WTC11 (cell line): ENCODE data around the gene ARHGEF12. TPM values are rescaled to one million over a fixed set of nuclear protein-coding genes. Genes with fewer than 3 reads are reported as not detected.

Source experiments
- ATAC-seq: fragments of 200-7000 bp; cut with Tn5 transposase; 2 replicates; pipeline ENCODE4 v1.10.0; 2021; ENCODE audit warnings: mild to moderate bottlenecking, moderate library complexity
- CTCF ChIA-PET: fragments of 300-600 bp; sonication (Branson Sonifier 250); formaldehyde crosslinking; loops from one replicate; lab custom pipeline; 2021; ENCODE audit warnings: antibody characterized with exemption; lab: Charles Lee
- POLR2A ChIA-PET: fragments of 350-600 bp; sonication (Branson Sonifier 250); formaldehyde crosslinking; loops from one replicate; lab custom pipeline; 2021; ENCODE audit warnings: antibody characterized with exemption; lab: Charles Lee
- DNase-seq: peaks from one replicate; pipeline ENCODE4 v3.0.0; 2021; ENCODE audit warnings: low spot score
- H3K27ac Mint-ChIP-seq: 2 replicates; pipeline ENCODE4 v1.8.0; 2021; ENCODE audit warnings: mixed read lengths
- H3K27me3 Mint-ChIP-seq: 2 replicates; pipeline ENCODE4 v1.8.0; 2021; ENCODE audit warnings: low read depth, mild to moderate bottlenecking, moderate library complexity, mixed read lengths
- H3K36me3 Mint-ChIP-seq: 2 replicates; pipeline ENCODE4 v1.8.0; 2021; ENCODE audit warnings: mixed read lengths
- H3K4me1 Mint-ChIP-seq: 2 replicates; pipeline ENCODE4 v1.8.0; 2022; ENCODE audit warnings: mixed read lengths
- H3K4me3 Mint-ChIP-seq: 2 replicates; pipeline ENCODE4 v1.8.0; 2021; ENCODE audit warnings: mild to moderate bottlenecking, moderate library complexity, mixed read lengths
- H3K9me3 Mint-ChIP-seq: 2 replicates; pipeline ENCODE4 v1.8.0; 2021; ENCODE audit warnings: mixed read lengths
- CREB1 ChIP-seq: sonication (generic); formaldehyde crosslinking; IDR thresholded peaks from 2 replicates; pipeline ENCODE4 v1.8.0; 2023; ENCODE audit warnings: mild to moderate bottlenecking, missing genetic modification reagents
- CTCF ChIP-seq: fragments of 200-600 bp; IDR thresholded peaks from 2 replicates; pipeline ENCODE4 v1.8.0; 2022; ENCODE audit warnings: antibody characterized with exemption
- E2F1 ChIP-seq: sonication (generic); formaldehyde crosslinking; IDR thresholded peaks from 2 replicates; pipeline ENCODE4 v1.8.0; 2022; ENCODE audit warnings: mild to moderate bottlenecking, missing genetic modification reagents
- FOXK1 ChIP-seq: sonication (generic); formaldehyde crosslinking; IDR thresholded peaks from 2 replicates; pipeline ENCODE4 v1.8.0; 2022; ENCODE audit warnings: mild to moderate bottlenecking, moderate library complexity, missing genetic modification reagents
- GABPB1 ChIP-seq: sonication (generic); formaldehyde crosslinking; IDR thresholded peaks from 2 replicates; pipeline ENCODE4 v1.8.1; 2023; ENCODE audit warnings: mild to moderate bottlenecking, missing genetic modification reagents
- HMGA2 ChIP-seq: fragments of 250-450 bp; sonication (Bioruptor Pico); IDR thresholded peaks from 2 replicates; pipeline ENCODE4 v1.4.0; 2021; ENCODE audit warnings: mild to moderate bottlenecking, moderate library complexity
- IRF2 ChIP-seq: sonication (generic); formaldehyde crosslinking; IDR thresholded peaks from 2 replicates; pipeline ENCODE4 v1.8.0; 2022; ENCODE audit warnings: low read depth, missing genetic modification reagents, borderline replicate concordance
- JUN ChIP-seq: sonication (generic); formaldehyde crosslinking; IDR thresholded peaks from 2 replicates; pipeline ENCODE4 v1.8.0; 2023; ENCODE audit warnings: mild to moderate bottlenecking, missing genetic modification reagents
- MLX ChIP-seq: sonication (generic); formaldehyde crosslinking; IDR thresholded peaks from 2 replicates; pipeline ENCODE4 v1.8.1; 2023; ENCODE audit warnings: mild to moderate bottlenecking, missing genetic modification reagents, moderate library complexity
- SMAD3 ChIP-seq: sonication (generic); formaldehyde crosslinking; IDR thresholded peaks from 2 replicates; pipeline ENCODE4 v1.8.0; 2022; ENCODE audit warnings: missing genetic modification reagents, mild to moderate bottlenecking, borderline replicate concordance
- STAT6 ChIP-seq: sonication (generic); formaldehyde crosslinking; conservative IDR thresholded peaks from 2 replicates; pipeline ENCODE4 v1.8.1; 2023; ENCODE audit warnings: mild to moderate bottlenecking, low read depth, missing genetic modification reagents, moderate library complexity
- ZBTB21 ChIP-seq: sonication (generic); formaldehyde crosslinking; IDR thresholded peaks from 2 replicates; pipeline ENCODE4 v1.8.1; 2023; ENCODE audit warnings: mild to moderate bottlenecking, missing genetic modification reagents, borderline replicate concordance
- ZNF219 ChIP-seq: sonication (generic); formaldehyde crosslinking; IDR thresholded peaks from 2 replicates; pipeline ENCODE4 v1.8.0; 2023; ENCODE audit warnings: missing genetic modification reagents, mild to moderate bottlenecking, borderline replicate concordance
- ZNF317 ChIP-seq: sonication (generic); formaldehyde crosslinking; IDR thresholded peaks from 2 replicates; pipeline ENCODE4 v1.8.1; 2023; ENCODE audit warnings: low read depth, mild to moderate bottlenecking, moderate library complexity, missing genetic modification reagents, borderline replicate concordance
- total RNA-seq: library from RNA; stranded (reverse); gene quantifications from 3 replicates; pipeline ENCODE4 v1.2.3, GENCODE V29; 2021
- TF ChIP-seq, protein P1 (sequence below): fragments of 250-450 bp; sonication (Bioruptor Pico); IDR thresholded peaks from 2 replicates; pipeline ENCODE4 v2.1.2; 2022; ENCODE audit warnings: mild to moderate bottlenecking, moderate library complexity
- TF ChIP-seq, protein P2 (sequence below): sonication (generic); formaldehyde crosslinking; IDR thresholded peaks from 2 replicates; pipeline ENCODE4 v1.8.1; 2023; ENCODE audit warnings: mild to moderate bottlenecking, missing genetic modification reagents, moderate library complexity
- TF ChIP-seq, protein P3 (sequence below): fragments of 250-450 bp; sonication (Bioruptor Pico); conservative IDR thresholded peaks from 2 replicates; pipeline ENCODE4 v1.9.0; 2021; ENCODE audit warnings: mild to moderate bottlenecking

ARHGEF12 gene
- total RNA-seq, 1 experiment from 2014 or later: 35.8 TPM

DNA sequence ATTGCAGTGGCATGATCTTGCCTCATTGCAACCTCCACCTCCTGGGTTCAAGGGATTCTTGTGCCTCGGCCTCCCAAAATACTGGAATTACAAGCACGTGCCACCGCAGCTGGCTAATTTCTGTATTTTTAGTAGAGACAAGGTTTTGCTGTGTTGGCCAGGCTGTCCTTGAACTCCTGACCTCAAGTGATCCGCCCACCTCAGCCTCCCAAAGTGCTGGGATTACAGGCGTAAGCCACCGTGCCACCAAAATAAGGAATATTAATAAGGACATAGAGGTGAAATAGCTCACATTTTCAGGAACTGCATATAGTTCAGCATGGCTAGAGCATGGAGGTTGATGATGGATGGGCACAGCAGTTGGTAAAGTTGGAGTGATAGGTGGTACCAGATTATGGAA is 21.4 kb downstream of the ARHGEF12 start (continued):
- TF ChIP-seq ZNF219 (no peak), STAT6 (no peak), GABPB1 (no peak), ZNF317 (CRISPR knock-in tag) (no peak), CREB1 (CRISPR knock-in tag) (no peak)
- TF ChIP-seq, protein P1, sequence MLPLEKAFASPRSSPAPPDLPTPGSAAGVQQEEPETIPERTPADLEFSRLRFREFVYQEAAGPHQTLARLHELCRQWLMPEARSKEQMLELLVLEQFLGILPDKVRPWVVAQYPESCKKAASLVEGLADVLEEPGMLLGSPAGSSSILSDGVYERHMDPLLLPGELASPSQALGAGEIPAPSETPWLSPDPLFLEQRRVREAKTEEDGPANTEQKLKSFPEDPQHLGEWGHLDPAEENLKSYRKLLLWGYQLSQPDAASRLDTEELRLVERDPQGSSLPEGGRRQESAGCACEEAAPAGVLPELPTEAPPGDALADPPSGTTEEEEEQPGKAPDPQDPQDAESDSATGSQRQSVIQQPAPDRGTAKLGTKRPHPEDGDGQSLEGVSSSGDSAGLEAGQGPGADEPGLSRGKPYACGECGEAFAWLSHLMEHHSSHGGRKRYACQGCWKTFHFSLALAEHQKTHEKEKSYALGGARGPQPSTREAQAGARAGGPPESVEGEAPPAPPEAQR (CRISPR knock-in tag): no peak

DNA sequence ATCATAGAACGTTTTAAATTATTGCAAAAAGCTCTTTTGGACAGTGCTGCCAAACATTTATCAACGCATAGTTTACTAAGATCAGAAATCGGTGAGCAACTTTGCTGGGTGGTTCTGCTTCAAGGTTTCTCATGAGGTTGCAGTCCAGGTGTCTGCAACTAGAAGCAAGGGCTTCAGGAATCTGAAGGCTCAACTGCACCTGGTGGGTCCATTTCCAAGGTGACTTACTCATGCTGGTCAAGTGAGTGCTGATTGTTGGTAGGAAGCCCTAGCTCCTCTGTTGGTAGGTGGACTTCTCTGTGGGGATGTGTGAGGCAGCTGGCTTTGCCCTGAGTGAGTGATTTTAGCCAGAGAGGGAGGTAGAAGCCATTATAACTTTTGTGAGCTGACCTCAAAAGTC is 22.5 kb downstream of the ARHGEF12 start:
- Mint-ChIP-seq H3K9me3 (peaks cover 14% of the 10 kb centered on the region), H3K4me3 (no peak overlapping the region), H3K27me3 (no peaks in the 10 kb centered on the region), H3K4me1 (peaks cover 17% of the 10 kb centered on the region), H3K36me3 (peaks cover 12% of the 10 kb centered on the region), H3K27ac (no peak overlapping the region)
- TF ChIP-seq GABPB1: no peak
- TF ChIP-seq, protein P2, sequence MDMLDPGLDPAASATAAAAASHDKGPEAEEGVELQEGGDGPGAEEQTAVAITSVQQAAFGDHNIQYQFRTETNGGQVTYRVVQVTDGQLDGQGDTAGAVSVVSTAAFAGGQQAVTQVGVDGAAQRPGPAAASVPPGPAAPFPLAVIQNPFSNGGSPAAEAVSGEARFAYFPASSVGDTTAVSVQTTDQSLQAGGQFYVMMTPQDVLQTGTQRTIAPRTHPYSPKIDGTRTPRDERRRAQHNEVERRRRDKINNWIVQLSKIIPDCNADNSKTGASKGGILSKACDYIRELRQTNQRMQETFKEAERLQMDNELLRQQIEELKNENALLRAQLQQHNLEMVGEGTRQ: no peak
- TF ChIP-seq MLX (CRISPR knock-in tag): no peak
- TF ChIP-seq, protein P3, sequence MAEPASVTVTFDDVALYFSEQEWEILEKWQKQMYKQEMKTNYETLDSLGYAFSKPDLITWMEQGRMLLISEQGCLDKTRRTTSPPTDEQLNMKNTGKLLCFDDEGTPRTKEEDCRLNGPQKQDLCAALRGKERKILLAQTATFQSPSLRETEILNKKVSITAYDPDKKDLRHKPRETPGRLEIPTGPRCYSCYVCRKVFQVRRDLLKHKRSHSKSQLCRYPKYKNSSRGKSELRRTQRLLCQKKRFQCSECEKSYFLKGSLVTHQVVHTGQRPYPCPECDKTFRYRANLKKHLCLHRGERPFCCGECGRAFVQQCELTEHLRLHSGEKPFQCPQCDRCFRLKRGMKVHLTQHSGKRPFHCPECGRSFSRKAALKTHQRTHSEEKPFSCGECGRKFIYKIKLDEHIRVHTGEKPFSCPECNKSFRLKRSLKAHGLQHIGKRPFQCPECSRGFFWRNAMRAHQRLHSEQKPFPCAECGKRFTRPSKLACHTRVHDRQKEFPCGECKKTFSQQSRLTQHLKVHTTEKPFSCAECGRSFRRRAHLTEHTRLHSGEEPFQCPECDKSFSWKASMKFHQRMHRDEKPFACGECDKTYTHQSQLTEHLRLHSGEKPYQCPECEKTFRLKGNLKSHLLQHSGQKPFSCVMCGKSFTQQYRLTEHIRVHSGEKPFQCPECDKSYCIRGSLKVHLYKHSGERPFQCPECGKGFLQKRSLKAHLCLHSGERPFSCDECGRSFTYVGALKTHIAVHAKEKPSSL (CRISPR knock-in tag): no peak
- no peak for TF ChIP-seq HMGA2 (CRISPR knock-in tag)
- no peak for TF ChIP-seq E2F1 (CRISPR knock-in tag)
- TF ChIP-seq FOXK1: no peak
- TF ChIP-seq SMAD3: no peak
- TF ChIP-seq JUN (CRISPR knock-in tag): no peak
- no peak for ATAC-seq
- ChIA-PET CTCF (no interaction called here), POLR2A (no interaction called here)
- DNase-seq: no peak

GRCh38 chr11:120363436-120363835 is 27.2 kb downstream of the ARHGEF12 start:
- H3K4me3 Mint-ChIP-seq: no peak overlapping the region
- ATAC-seq (no peak), DNase-seq (no peak)
- H3K36me3 Mint-ChIP-seq: peaks cover 12% of the 10 kb centered on the region
- ChIA-PET CTCF (no interaction called here), POLR2A (no interaction called here)
- H3K27me3 Mint-ChIP-seq: no peaks in the 10 kb centered on the region; the same call in 1 of the 2 replicates
- H3K9me3 Mint-ChIP-seq: peaks cover 16% of the 10 kb centered on the region
- no peak overlapping the region for H3K27ac Mint-ChIP-seq
- no peak for TF ChIP-seq IRF2
- no peak for TF ChIP-seq CTCF
- TF ChIP-seq ZBTB21: no peak
- no peak for TF ChIP-seq ZNF219
- TF ChIP-seq, all 79 proteins: peak for 0
- H3K4me1 Mint-ChIP-seq: no peaks in the 10 kb centered on the region
